Measurements from ENCODE around the gene GASK1A. TPM values are rescaled to one million over a fixed set of nuclear protein-coding genes. Genes with fewer than 3 reads are reported as not detected.

GASK1A gene
- polyA plus RNA-seq, 1 experiment = 0.43 TPM

GRCh38 chr3:43072361-43072760, 93.2 kb downstream of the GASK1A start:
- H3K27ac ChIP-seq (ENCODE audit: low read depth, low read length) = no peak overlapping the region
- H3K4me3 ChIP-seq (ENCODE audit: low read depth, low read length) = no peak overlapping the region
- H3K27me3 ChIP-seq (ENCODE audit: control insufficient read depth, insufficient read depth, low read length) = no peaks in the 10 kb centered on the region
- POLR2A ChIA-PET = no interaction called here
- TF ChIP-seq, protein P1, sequence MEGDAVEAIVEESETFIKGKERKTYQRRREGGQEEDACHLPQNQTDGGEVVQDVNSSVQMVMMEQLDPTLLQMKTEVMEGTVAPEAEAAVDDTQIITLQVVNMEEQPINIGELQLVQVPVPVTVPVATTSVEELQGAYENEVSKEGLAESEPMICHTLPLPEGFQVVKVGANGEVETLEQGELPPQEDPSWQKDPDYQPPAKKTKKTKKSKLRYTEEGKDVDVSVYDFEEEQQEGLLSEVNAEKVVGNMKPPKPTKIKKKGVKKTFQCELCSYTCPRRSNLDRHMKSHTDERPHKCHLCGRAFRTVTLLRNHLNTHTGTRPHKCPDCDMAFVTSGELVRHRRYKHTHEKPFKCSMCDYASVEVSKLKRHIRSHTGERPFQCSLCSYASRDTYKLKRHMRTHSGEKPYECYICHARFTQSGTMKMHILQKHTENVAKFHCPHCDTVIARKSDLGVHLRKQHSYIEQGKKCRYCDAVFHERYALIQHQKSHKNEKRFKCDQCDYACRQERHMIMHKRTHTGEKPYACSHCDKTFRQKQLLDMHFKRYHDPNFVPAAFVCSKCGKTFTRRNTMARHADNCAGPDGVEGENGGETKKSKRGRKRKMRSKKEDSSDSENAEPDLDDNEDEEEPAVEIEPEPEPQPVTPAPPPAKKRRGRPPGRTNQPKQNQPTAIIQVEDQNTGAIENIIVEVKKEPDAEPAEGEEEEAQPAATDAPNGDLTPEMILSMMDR (IDR thresholded peaks at IDR 0.05; ENCODE audit: low read depth, low read length) = no peak
- DNase-seq (ENCODE audit: low read depth, low spot score) = no peak
- no peaks in the 10 kb centered on the region for H3K9me3 ChIP-seq (ENCODE audit: control insufficient read depth, insufficient read depth, low read length)
- CTCF ChIA-PET = interaction anchor here (0.7 to 2.6 kb wide), 2 partner anchors 110 to 293 kb away, joined by 3 to 9 read pairs; no protein-coding TSS in a partner anchor

DNA sequence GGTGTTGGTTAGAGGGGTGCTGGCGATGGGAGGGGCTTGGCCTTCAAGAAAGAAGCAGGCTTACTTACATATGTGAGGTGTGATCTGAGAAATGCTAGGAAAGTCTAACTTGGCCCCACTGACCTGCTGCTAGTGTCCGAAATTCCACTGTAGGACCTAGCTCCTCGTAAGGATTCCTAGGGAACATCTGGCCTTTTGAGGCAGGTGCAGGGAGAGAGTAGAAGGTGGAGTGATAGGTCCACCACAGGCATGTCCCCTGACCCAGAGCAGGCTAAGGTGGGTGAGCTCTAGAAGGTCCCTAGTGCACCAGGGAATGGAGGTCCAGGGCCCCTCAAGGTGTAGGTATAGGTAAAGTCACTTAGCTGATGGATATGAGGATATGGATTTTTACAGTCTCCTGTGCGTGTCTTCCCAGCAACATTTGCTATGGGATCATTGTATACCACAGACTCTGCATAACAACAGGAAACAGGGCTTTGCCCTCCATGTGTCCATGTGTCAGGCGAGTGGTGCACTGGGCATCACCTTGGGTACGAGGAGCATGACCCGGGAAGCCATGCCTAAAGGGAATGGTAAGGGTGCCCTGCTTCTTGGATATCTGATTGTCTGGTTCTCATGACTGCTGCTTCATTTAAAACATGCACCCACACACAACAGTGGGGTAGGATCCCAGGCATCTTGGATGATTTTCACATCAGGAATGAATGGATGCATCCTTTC, 94.2 kb downstream of the GASK1A start:
- ChIA-PET CTCF (interaction anchor here (2.6 kb wide), 1 partner anchor 111 kb away, joined by 9 read pairs; no protein-coding TSS in a partner anchor), POLR2A (no interaction called here)
- Histone ChIP-seq H3K27ac (ENCODE audit: low read depth, low read length) (no peak overlapping the region), H3K4me3 (ENCODE audit: low read depth, low read length) (no peak overlapping the region), H3K27me3 (ENCODE audit: control insufficient read depth, insufficient read depth, low read length) (no peaks in the 10 kb centered on the region), H3K9me3 (ENCODE audit: control insufficient read depth, insufficient read depth, low read length) (no peaks in the 10 kb centered on the region)
- no peak for DNase-seq (ENCODE audit: low read depth, low spot score)
- TF ChIP-seq, protein P1 (IDR thresholded peaks at IDR 0.05; ENCODE audit: low read depth, low read length) = no peak

DNA sequence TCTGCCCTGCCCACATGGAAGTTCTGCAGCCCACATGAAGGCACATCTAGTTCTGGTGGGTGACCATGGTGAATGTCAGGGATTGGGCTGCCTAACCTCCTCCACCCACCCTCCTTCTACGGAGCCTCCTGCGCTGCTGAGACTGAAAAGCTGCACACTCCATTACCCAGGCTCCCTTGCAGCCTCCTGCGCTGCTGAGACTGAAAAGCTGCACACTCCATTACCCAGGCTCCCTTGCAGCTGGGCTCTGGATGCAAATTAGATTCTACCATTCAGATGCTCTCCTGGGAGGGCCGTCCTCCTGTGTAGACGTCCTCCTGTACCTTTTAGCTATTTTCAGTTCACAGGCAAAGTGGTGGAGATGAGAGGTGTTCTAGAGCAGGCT, 94.7 kb downstream of the GASK1A start:
- no peak overlapping the region for H3K4me3 ChIP-seq (ENCODE audit: low read depth, low read length)
- TF ChIP-seq, protein P1 (IDR thresholded peaks at IDR 0.05; ENCODE audit: low read depth, low read length) = no peak
- ChIA-PET CTCF (no interaction called here), POLR2A (no interaction called here)
- no peak for DNase-seq (ENCODE audit: low read depth, low spot score)
- no peaks in the 10 kb centered on the region for H3K27me3 ChIP-seq (ENCODE audit: control insufficient read depth, insufficient read depth, low read length)
- H3K27ac ChIP-seq (ENCODE audit: low read depth, low read length) = no peak overlapping the region
- no peaks in the 10 kb centered on the region for H3K9me3 ChIP-seq (ENCODE audit: control insufficient read depth, insufficient read depth, low read length)

GRCh38 chr3:43074482-43074881, 95.4 kb downstream of the GASK1A start:
- Histone ChIP-seq H3K4me3 (ENCODE audit: low read depth, low read length) (no peak overlapping the region), H3K27me3 (ENCODE audit: control insufficient read depth, insufficient read depth, low read length) (no peaks in the 10 kb centered on the region), H3K27ac (ENCODE audit: low read depth, low read length) (no peak overlapping the region), H3K9me3 (ENCODE audit: control insufficient read depth, insufficient read depth, low read length) (no peaks in the 10 kb centered on the region)
- TF ChIP-seq, protein P1 (IDR thresholded peaks at IDR 0.05; ENCODE audit: low read depth, low read length) = no peak
- CTCF ChIA-PET = no interaction called here
- no peak for DNase-seq (ENCODE audit: low read depth, low spot score)
- POLR2A ChIA-PET = no interaction called here

- POLR2A ChIA-PET = no interaction called here
These were observed 96.0 kb downstream of the GASK1A start for GRCh38 chr3:43074901-43075689.

More at GRCh38 chr3:43074901-43075689, 96.0 kb downstream of the GASK1A start:
- Histone ChIP-seq H3K27me3 (ENCODE audit: control insufficient read depth, insufficient read depth, low read length) (no peaks in the 10 kb centered on the region), H3K27ac (ENCODE audit: low read depth, low read length) (no peak overlapping the region), H3K4me3 (ENCODE audit: low read depth, low read length) (no peak overlapping the region), H3K9me3 (ENCODE audit: control insufficient read depth, insufficient read depth, low read length) (no peaks in the 10 kb centered on the region)
- DNase-seq (ENCODE audit: low read depth, low spot score) = no peak
- TF ChIP-seq, protein P1 (IDR thresholded peaks at IDR 0.05; ENCODE audit: low read depth, low read length) = no peak
- CTCF ChIA-PET = no interaction called here
